ENCODE measurements around the gene KANK4.

GRCh38 chr1:62208087-62208486 is 111.1 kb downstream of the KANK4 start:
- TF ChIP-seq POLR2AphosphoS5 (IDR thresholded peaks at IDR 0.05; ENCODE audit: low read depth, low read length) = no peak
- no peak for TF ChIP-seq TAF1 (IDR thresholded peaks at IDR 0.05; ENCODE audit: low read depth, low read length)
- no peak for TF ChIP-seq POLR2A (IDR thresholded peaks at IDR 0.05; ENCODE audit: low read depth, low read length)

Data from GM12891 (cell line).